T-helper 1 cell treated with Interleukin-12 subunit alpha and Interleukin-12 subunit beta and Interleukin-4 antibody, amounts not matched to agents 30 ng/mL and 1 ng/mL, for 36 hours (primary cell): ENCODE results near the gene TACC3. TPM values are rescaled to one million over a fixed set of nuclear protein-coding genes. Genes with fewer than 3 reads are reported as not detected.

Experiments used
- intact Hi-C: fragments of 100-400 bp; cut with micrococcal nuclease; formaldehyde crosslinking; loops from one replicate; pipeline ENCODE4 v1.15.1; 2024
- total RNA-seq: library from RNA; stranded (reverse); gene quantifications from 2 replicates; pipeline ENCODE4 v1.2.3, GENCODE V29; 2022

Gene TACC3
- total RNA-seq = 173 and 177 TPM in 2 replicates

GRCh38 chr4:1721003-1721665 is at the start of gene TACC3, which contains the start of gene TMEM129:
Gene TACC3, plus strand, starts transcription at chr4:1721521. Its CDS starts 1,901 bp downstream, at chr4:1723422.
Gene TMEM129, minus strand, starts transcription at chr4:1721323. Its CDS starts 486 bp downstream, at chr4:1720837.
- intact Hi-C loops = loop anchor here (1.0 to 10.0 kb wide), 10 partner anchors 9 to 1811 kb away; partner anchors contain the start of genes FAM53A, HAUS3, LETM1 and LRPAP1

GRCh38 chr4:1673671-1674070 is 47.6 kb upstream of the TACC3 start:
- intact Hi-C loops = no loop called here

GRCh38 chr4:1674682-1675081 is 46.6 kb upstream of the TACC3 start:
- intact Hi-C loops = no loop called here

GRCh38 chr4:1675136-1675801 is 46.1 kb upstream of the TACC3 start:
- intact Hi-C loops = no loop called here

GRCh38 chr4:1675802-1676137 is 45.6 kb upstream of the TACC3 start:
- intact Hi-C loops = no loop called here

GRCh38 chr4:1676605-1677525 is 44.5 kb upstream of the TACC3 start:
- intact Hi-C loops = no loop called here

GRCh38 chr4:1678244-1678643 is 43.1 kb upstream of the TACC3 start:
- intact Hi-C loops = no loop called here

- intact Hi-C loops = loop anchor here (10.0 kb wide), 1 partner anchor 732 kb away; the partner anchor contains the start of genes CFAP99 and ZFYVE28
Measured at GRCh38 chr4:1682860-1683259, 38.5 kb upstream of the TACC3 start.

- intact Hi-C loops = loop anchor here (10.0 kb wide), 1 partner anchor 732 kb away; the partner anchor contains the start of genes CFAP99 and ZFYVE28
Measured at GRCh38 chr4:1683261-1683735, 38.0 kb upstream of the TACC3 start.

- intact Hi-C loops = loop anchor here (1.0 to 10.0 kb wide), 7 partner anchors 9 to 731 kb away; partner anchors contain the start of genes CFAP99, FGFR3, FGFRL1 and SLBP
Measured at GRCh38 chr4:1683736-1684505, 37.4 kb upstream of the TACC3 start, which contains the start of gene FAM53A. Gene FAM53A, minus strand, starts transcription at chr4:1684313. Its CDS starts 15,572 bp downstream, at chr4:1668741.

GRCh38 chr4:1684506-1685234 is 36.7 kb upstream of the TACC3 start:
- intact Hi-C loops = loop anchor here (1.0 to 10.0 kb wide), 7 partner anchors 9 to 730 kb away; partner anchors contain the start of genes CFAP99, FGFR3, FGFRL1 and SLBP

GRCh38 chr4:1685235-1686150 is 35.8 kb upstream of the TACC3 start:
- intact Hi-C loops = loop anchor here (2.0 to 10.0 kb wide), 3 partner anchors 107 to 729 kb away; partner anchors contain the start of genes CFAP99, FGFR3, FGFRL1 and ZFYVE28

GRCh38 chr4:1686440-1687036 is 34.8 kb upstream of the TACC3 start:
- intact Hi-C loops = loop anchor here (10.0 kb wide), 1 partner anchor 728 kb away; the partner anchor contains the start of genes CFAP99 and ZFYVE28

GRCh38 chr4:1690698-1691097 is 30.6 kb upstream of the TACC3 start:
- intact Hi-C loops = no loop called here

- intact Hi-C loops = loop anchor here (2.0 kb wide), 1 partner anchor 551 kb away; the partner anchor contains the start of genes HAUS3 and POLN
Measured at GRCh38 chr4:1691737-1692373, 29.5 kb upstream of the TACC3 start.

GRCh38 chr4:1693131-1693896 is 28.0 kb upstream of the TACC3 start:
- intact Hi-C loops = loop anchor here (1.0 to 2.0 kb wide), 5 partner anchors 9 to 549 kb away; partner anchors contain the start of genes FAM53A, HAUS3, POLN and SLBP
